ENCODE measurements around the gene CCDC81. TPM values are rescaled to one million over a fixed set of nuclear protein-coding genes. Genes with fewer than 3 reads are reported as not detected.

CCDC81 gene
- total and polyA plus RNA-seq, 2 of the 4 experiments (the other 2 are of a cell fraction): 3.1 to 6.5 TPM

GRCh38 chr11:86458294-86459001 lies 83.8 kb downstream of the CCDC81 start:
- dilution Hi-C loops (cut with HindIII; ENCODE audit: low sequenced_read_pairs, unreplicated experiment): no loop called here
- in situ Hi-C loops (cut with MboI; ENCODE audit: low sequenced_read_pairs): loop anchor here (5.0 kb wide), 3 partner anchors 149 to 459 kb away; no protein-coding TSS in a partner anchor

More at GRCh38 chr11:86458294-86459001, 83.8 kb downstream of the CCDC81 start:
- TF ChIP-seq MXI1 (IDR thresholded peaks at IDR 0.05; ENCODE audit: borderline replicate concordance, low read depth, low read length) (no peak), BHLHE40 (IDR thresholded peaks at IDR 0.05; ENCODE audit: low read depth, low read length) (no peak), ELK1 (IDR thresholded peaks at IDR 0.05; ENCODE audit: borderline replicate concordance, low read depth, low read length) (no peak), USF2 (IDR thresholded peaks at IDR 0.05; ENCODE audit: low read depth, low read length) (no peak), FOS (IDR thresholded peaks at IDR 0.05; ENCODE audit: low read depth, low read length) (no peak), MAFK (IDR thresholded peaks at IDR 0.05; ENCODE audit: low read depth, low read length) (no peak), RFX5 (IDR thresholded peaks at IDR 0.05; ENCODE audit: low read depth, low read length) (no peak), CEBPB (IDR thresholded peaks at IDR 0.05; ENCODE audit: low read depth, low read length) (no peak), RAD21 (IDR thresholded peaks at IDR 0.05; ENCODE audit: low read length) (no peak), NFE2L2 (IDR thresholded peaks at IDR 0.05; ENCODE audit: low read depth, low read length) (no peak), MAZ (IDR thresholded peaks at IDR 0.05; ENCODE audit: borderline replicate concordance, low read depth, low read length) (no peak)
- peak overlapping the region; percentile 86 for H4K91ac ChIP-seq (ENCODE audit: insufficient read depth, low read depth, low read length)
- peak overlapping the region; percentile 86 for H3K4ac ChIP-seq (ENCODE audit: low read depth, low read length)
- H3K27ac ChIP-seq (ENCODE audit: insufficient read depth, low read length): no peak overlapping the region
- H3K56ac ChIP-seq (ENCODE audit: extremely low read depth, insufficient read depth, low read length): peak overlapping the region; percentile 30; the same call in 1 of the 2 replicates
- H3K79me1 ChIP-seq (ENCODE audit: low read depth in 1 of 2, low read length in 2 of 2): peaks cover 0 to 4% of the 10 kb centered on the region in 2 experiments; a peak in 1 of 4 replicates
- no peak overlapping the region for H3K4me3 ChIP-seq (ENCODE audit: insufficient read depth, low read depth, low read length)
- peak overlapping the region; percentile 66; the same call in 1 of the 2 replicates for H3K18ac ChIP-seq (ENCODE audit: low read depth, low read length)
- peaks cover 22% of the 10 kb centered on the region for H3K4me1 ChIP-seq (ENCODE audit: control insufficient read depth, insufficient read depth, low read length)
- H3K14ac ChIP-seq (replicated peaks; ENCODE audit: low read depth, low read length): peak overlapping the region; percentile 81
- BruUV-seq (replicated peaks): no TSS peak
- intact Hi-C loops (cut with micrococcal nuclease): loop anchor here (5.0 kb wide), 1 partner anchor 284 kb away; no protein-coding TSS in a partner anchor
- ChIA-PET POLR2A (ENCODE audit: unreplicated experiment) (no interaction called here), CTCF (interaction anchor here (1.2 to 1.4 kb wide), 2 partner anchors 150 to 341 kb away, joined by 3 to 4 read pairs; no protein-coding TSS in a partner anchor)
- no peaks in the 10 kb centered on the region for H3K36me3 ChIP-seq (ENCODE audit: control insufficient read depth, insufficient read depth, low read length)
- H2BK20ac ChIP-seq (ENCODE audit: low read depth, low read length): peak overlapping the region; percentile 94
- H4K8ac ChIP-seq (ENCODE audit: low read depth in 2 of 2, low read length in 2 of 2): peak overlapping the region; percentile 49 to 85
- peak overlapping the region; percentile 23 for H2BK5ac ChIP-seq (ENCODE audit: low read depth, low read length, poor library complexity, severe bottlenecking)
- peak overlapping the region; percentile 72 for H2AK5ac ChIP-seq (ENCODE audit: low read depth, low read length)
- H3K4me2 ChIP-seq (ENCODE audit: low read depth, low read length): no peak overlapping the region
- peak overlapping the region; percentile 58 for H2AFZ ChIP-seq (replicated peaks; ENCODE audit: low read length, poor library complexity)
- ATAC-seq (ENCODE audit: low read depth): no peak
- peak overlapping the region; percentile 66; the same call in 1 of the 2 replicates for H4K5ac ChIP-seq (ENCODE audit: low read depth, low read length)
- 67% methylated on average over 4 of the region's 5 CpGs; no CpG with 5 or more reads in 1 of the 2 experiments for WGBS, 2 experiments (ENCODE audit: extremely low coverage in 2 of 2, insufficient read length in 1 of 2)
- peak overlapping the region; percentile 94 for H2BK15ac ChIP-seq (ENCODE audit: low read depth, low read length)
- H2BK120ac ChIP-seq (ENCODE audit: low read depth, low read length): peak overlapping the region; percentile 79
- H2AK9ac ChIP-seq (replicated peaks; ENCODE audit: low read depth, low read length, poor library complexity): peak overlapping the region; percentile 38
- H3K9ac ChIP-seq (ENCODE audit: low read depth, low read length): no peak overlapping the region
- H4K20me1 ChIP-seq (ENCODE audit: insufficient read depth, low read length): no peaks in the 10 kb centered on the region
- DNase-seq: no peak
- peaks cover 29% of the 10 kb centered on the region for H3K9me1 ChIP-seq (ENCODE audit: insufficient read depth, low read length)
- no peaks in the 10 kb centered on the region for H3K9me3 ChIP-seq (ENCODE audit: control insufficient read depth, insufficient read depth, low read length)
- no peaks in the 10 kb centered on the region for H3K27me3 ChIP-seq (ENCODE audit: control insufficient read depth, insufficient read depth, low read length)
- peak overlapping the region; percentile 80 for H3K23ac ChIP-seq (ENCODE audit: low read depth, low read length)
